Neutrophil (primary cell): ENCODE results near the gene FLVCR2.

Experiments used
- H3K27ac ChIP-seq: fragments of 200-600 bp; sonication (generic); 2 replicates; pipeline ENCODE4 v1.5.1; 2016; ENCODE audit warnings: mild to moderate bottlenecking, moderate library complexity
- H3K27me3 ChIP-seq: fragments of 200-600 bp; sonication (generic); 2 replicates; pipeline ENCODE4 v1.6.0; 2016; ENCODE audit warnings: mild to moderate bottlenecking
- H3K36me3 ChIP-seq: fragments of 200-600 bp; sonication (generic); 2 replicates; pipeline ENCODE4 v1.5.1; 2017
- H3K4me1 ChIP-seq, 2 experiments: fragments of 200-600 bp in 1 of 2; sonication (generic) in 1 of 2; 1 replicate in 1 of 2; 2 replicates in 1 of 2; pipeline versions ENCODE4 v1.5.1 to v1.6.1; 2013 to 2016; ENCODE audit warnings: low read depth in 1 of 2, low read length in 1 of 2, mild to moderate bottlenecking in 1 of 2, moderate library complexity in 1 of 2; ENCODE audit not compliant: control insufficient read depth in 1 of 2, insufficient read depth in 1 of 2
- H3K4me3 ChIP-seq, 2 experiments: fragments of 200-600 bp in 1 of 2; sonication (generic) in 1 of 2; 1 replicate in 1 of 2; 2 replicates in 1 of 2; pipeline ENCODE4 v1.5.1; 2013 to 2016; ENCODE audit warnings: low read depth in 1 of 2, low read length in 1 of 2, mild to moderate bottlenecking in 1 of 2, moderate library complexity in 1 of 2
- H3K9me3 ChIP-seq: fragments of 200-600 bp; sonication (generic); 2 replicates; pipeline ENCODE4 v1.5.1; 2016
- TF ChIP-seq, protein P1 (sequence below): fragments of 200-600 bp; sonication (generic); IDR thresholded peaks from 2 replicates; pipeline ENCODE4 v1.5.1; 2016; ENCODE audit warnings: antibody characterized with exemption

The FLVCR2 gene

DNA sequence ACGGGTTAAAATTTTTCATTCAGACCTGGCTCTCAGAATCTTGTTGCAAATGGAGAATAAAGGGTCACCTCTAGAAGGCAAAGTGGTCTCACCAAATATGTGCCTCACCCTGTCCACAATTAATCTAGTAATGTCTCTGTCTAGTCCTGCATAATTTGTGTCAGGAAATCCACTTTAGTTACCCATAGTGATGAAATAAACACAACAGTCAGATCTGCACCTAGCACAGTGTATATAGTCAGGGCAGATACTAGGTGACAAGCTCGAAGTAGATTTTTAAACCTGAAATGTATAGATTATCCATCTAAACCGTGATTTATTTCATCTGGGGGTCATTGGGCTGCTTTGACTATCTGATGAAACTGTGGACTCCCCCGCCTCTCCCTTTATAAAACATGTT, 15.9 kb upstream of the FLVCR2 start:
- Histone ChIP-seq H3K36me3 (no peaks in the 10 kb centered on the region), H3K4me3 (no peak overlapping the region), H3K27ac (no peak overlapping the region), H3K4me1 (peaks cover 5 to 9% of the 10 kb centered on the region in 2 experiments), H3K9me3 (no peaks in the 10 kb centered on the region), H3K27me3 (no peaks in the 10 kb centered on the region)
- TF ChIP-seq, protein P1, sequence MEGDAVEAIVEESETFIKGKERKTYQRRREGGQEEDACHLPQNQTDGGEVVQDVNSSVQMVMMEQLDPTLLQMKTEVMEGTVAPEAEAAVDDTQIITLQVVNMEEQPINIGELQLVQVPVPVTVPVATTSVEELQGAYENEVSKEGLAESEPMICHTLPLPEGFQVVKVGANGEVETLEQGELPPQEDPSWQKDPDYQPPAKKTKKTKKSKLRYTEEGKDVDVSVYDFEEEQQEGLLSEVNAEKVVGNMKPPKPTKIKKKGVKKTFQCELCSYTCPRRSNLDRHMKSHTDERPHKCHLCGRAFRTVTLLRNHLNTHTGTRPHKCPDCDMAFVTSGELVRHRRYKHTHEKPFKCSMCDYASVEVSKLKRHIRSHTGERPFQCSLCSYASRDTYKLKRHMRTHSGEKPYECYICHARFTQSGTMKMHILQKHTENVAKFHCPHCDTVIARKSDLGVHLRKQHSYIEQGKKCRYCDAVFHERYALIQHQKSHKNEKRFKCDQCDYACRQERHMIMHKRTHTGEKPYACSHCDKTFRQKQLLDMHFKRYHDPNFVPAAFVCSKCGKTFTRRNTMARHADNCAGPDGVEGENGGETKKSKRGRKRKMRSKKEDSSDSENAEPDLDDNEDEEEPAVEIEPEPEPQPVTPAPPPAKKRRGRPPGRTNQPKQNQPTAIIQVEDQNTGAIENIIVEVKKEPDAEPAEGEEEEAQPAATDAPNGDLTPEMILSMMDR: no peak

DNA sequence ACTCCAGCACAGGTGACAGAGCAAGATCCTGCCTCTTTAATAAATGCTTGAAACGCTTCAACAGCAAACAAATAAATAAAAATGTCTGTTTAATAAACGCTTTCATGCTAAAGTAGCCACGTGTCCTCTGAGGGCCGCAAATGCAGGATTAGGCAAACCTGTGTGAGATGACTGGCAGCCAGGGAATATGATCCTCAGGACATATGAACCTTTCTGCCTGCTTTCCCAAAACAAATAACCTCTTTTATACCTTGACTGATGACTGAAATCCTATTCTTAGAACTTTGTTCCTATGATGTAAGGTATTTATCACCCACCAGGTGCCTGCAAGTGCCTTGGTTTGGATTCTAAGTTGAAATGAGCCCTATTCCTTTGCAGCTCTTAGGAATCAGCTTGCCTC, 14.5 kb upstream of the FLVCR2 start:
- Histone ChIP-seq H3K27ac (no peak overlapping the region), H3K4me3 (no peak overlapping the region), H3K27me3 (no peaks in the 10 kb centered on the region), H3K9me3 (no peaks in the 10 kb centered on the region), H3K4me1 (peaks cover 5 to 9% of the 10 kb centered on the region in 2 experiments), H3K36me3 (no peaks in the 10 kb centered on the region)
- TF ChIP-seq, protein P1: no peak

DNA sequence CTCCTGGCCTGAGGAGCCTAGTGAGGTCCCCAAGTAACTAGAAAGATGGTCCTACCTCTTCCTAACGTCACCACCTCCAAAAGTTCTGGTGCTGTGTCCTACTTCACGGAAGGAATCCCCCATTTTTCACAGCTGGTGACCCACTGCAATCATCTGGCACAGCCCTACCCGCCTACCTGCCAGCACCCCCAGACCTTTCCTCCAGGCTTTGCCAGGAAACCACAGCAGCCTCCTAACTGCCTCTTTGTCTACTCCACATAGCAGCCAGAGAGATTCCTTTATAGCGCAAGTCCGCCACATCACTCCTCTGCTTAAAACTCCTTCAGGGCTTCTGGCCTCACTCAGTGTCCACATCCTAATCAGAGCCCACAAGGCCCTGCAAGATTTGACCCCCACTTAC, 13.4 kb upstream of the FLVCR2 start:
- TF ChIP-seq, protein P1: no peak

DNA sequence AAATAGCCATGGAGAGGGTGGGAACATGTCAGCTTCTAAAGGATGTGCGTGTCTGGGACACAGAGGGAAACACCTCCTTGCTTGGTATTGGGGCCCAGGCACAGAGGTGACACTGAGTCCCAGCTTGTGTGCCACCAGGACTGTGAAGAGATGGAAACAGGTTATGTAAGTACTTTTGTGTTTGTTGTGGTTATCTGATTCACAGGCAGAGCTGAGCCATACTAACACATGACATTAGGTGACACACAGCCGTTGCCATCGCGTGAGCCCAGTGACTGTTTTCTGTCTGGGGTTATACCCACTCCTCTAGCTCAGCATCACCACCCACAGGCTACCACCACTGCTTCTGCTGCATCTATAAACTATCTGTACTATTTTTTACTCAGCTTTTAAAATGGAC, 12.1 kb upstream of the FLVCR2 start:
- peaks cover 0 to 3% of the 10 kb centered on the region in 2 experiments for H3K4me1 ChIP-seq
- H3K27me3 ChIP-seq: no peaks in the 10 kb centered on the region
- H3K9me3 ChIP-seq: no peaks in the 10 kb centered on the region
- TF ChIP-seq, protein P1: no peak
- no peaks in the 10 kb centered on the region for H3K36me3 ChIP-seq
- no peak overlapping the region for H3K4me3 ChIP-seq
- no peak overlapping the region for H3K27ac ChIP-seq

More for the DNA sequence above, 13.4 kb upstream of the FLVCR2 start:
- no peaks in the 10 kb centered on the region for H3K9me3 ChIP-seq
- no peaks in the 10 kb centered on the region for H3K36me3 ChIP-seq
- no peaks in the 10 kb centered on the region for H3K27me3 ChIP-seq
- no peak overlapping the region for H3K4me3 ChIP-seq
- H3K4me1 ChIP-seq: peaks cover 5 to 6% of the 10 kb centered on the region in 2 experiments
- no peak overlapping the region for H3K27ac ChIP-seq

DNA sequence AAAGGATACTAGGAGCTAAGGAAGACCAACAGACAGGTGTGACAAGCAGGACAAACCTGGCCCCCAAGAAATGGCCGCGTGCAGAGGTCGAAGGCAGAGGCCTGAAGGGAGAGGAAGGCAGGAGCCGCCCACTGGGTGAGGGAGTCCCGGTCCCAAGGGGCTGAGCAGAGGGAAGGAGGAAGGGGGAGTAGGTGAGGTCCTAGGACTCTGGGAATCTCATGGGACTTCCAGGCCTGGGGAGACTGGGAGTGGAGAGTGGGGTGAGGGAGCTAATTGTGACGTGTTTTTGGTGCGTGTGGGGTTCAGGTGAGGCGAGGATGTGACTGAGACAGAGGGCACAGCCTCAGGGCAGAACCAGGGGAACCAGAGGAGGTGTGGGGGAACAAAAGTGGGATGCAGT, 11.7 kb upstream of the FLVCR2 start:
- H3K9me3 ChIP-seq: no peaks in the 10 kb centered on the region
- no peaks in the 10 kb centered on the region for H3K36me3 ChIP-seq
- TF ChIP-seq, protein P1: no peak
- H3K4me1 ChIP-seq: peaks cover 0 to 3% of the 10 kb centered on the region in 2 experiments
- H3K27me3 ChIP-seq: no peaks in the 10 kb centered on the region
- no peak overlapping the region for H3K27ac ChIP-seq
- no peak overlapping the region for H3K4me3 ChIP-seq

DNA sequence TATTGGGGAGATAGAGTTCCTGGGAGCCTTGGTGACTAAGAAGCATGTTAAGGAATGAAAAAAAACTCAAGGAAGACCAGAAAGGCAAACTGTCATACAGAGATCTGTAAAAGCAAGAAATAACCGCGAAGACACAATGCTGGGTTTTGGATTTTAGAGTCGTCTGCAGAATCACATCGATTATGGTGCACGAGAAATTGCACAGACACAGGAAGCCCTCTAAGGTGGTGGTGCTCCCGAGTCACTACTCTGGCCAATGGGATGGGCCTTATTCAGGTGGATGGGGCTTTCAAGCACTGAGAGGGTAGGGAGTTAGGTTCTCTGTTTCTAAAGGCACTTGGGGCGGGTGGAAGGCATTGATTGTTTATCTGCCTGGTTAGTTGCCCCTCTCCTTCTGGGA, 10.3 kb upstream of the FLVCR2 start:
- Histone ChIP-seq H3K4me1 (peaks cover 0 to 3% of the 10 kb centered on the region in 2 experiments), H3K27me3 (no peaks in the 10 kb centered on the region), H3K9me3 (no peaks in the 10 kb centered on the region), H3K4me3 (no peak overlapping the region), H3K27ac (no peak overlapping the region), H3K36me3 (no peaks in the 10 kb centered on the region)
- TF ChIP-seq, protein P1: no peak
